Mesenchymal stem cell (in vitro differentiated cells and primary cell): ENCODE results near the gene ZSCAN1.

Experiments used
- DNase-seq: peaks from one replicate; pipeline ENCODE4 v3.0.0-alpha.2; 2013
- H2AFZ ChIP-seq: one replicate; pipeline ENCODE4 v1.6.1; 2013; ENCODE audit warnings: low read depth, mild to moderate bottlenecking, control low read depth, inconsistent platforms, low read length, moderate library complexity
- H2AK5ac ChIP-seq: 2 replicates; pipeline ENCODE4 v1.6.1; 2013; ENCODE audit warnings: low read length, moderate library complexity, mild to moderate bottlenecking, inconsistent platforms; ENCODE audit not compliant: severe bottlenecking
- H2BK120ac ChIP-seq: one replicate; pipeline ENCODE4 v1.6.1; 2013; ENCODE audit warnings: low read depth, mild to moderate bottlenecking, inconsistent platforms, low read length, moderate library complexity
- H2BK12ac ChIP-seq, 2 experiments: one replicate each; pipeline ENCODE4 v1.6.1; 2013; ENCODE audit warnings: inconsistent platforms in 2 of 2, low read length in 2 of 2, mild to moderate bottlenecking in 2 of 2, moderate library complexity in 2 of 2, control low read depth in 1 of 2
- H2BK15ac ChIP-seq: one replicate; pipeline ENCODE4 v1.6.1; 2013; ENCODE audit warnings: mild to moderate bottlenecking, low read depth, inconsistent platforms; ENCODE audit not compliant: poor library complexity, severe bottlenecking
- H2BK5ac ChIP-seq: 2 replicates; pipeline ENCODE4 v1.6.1; 2013; ENCODE audit warnings: low read depth, mild to moderate bottlenecking, low read length, control low read depth, inconsistent platforms; ENCODE audit not compliant: poor library complexity, severe bottlenecking
- H3K14ac ChIP-seq, 2 experiments: one replicate each; pipeline ENCODE4 v1.6.1; 2013; ENCODE audit warnings: inconsistent platforms in 2 of 2, low read length in 2 of 2, control low read depth in 1 of 2, mild to moderate bottlenecking in 1 of 2, moderate library complexity in 1 of 2
- H3K18ac ChIP-seq, 2 experiments: one replicate each; pipeline ENCODE4 v1.6.1; 2013; ENCODE audit warnings: inconsistent platforms in 2 of 2, low read length in 2 of 2, control low read depth in 1 of 2, low read depth in 1 of 2, mild to moderate bottlenecking in 1 of 2
- H3K23ac ChIP-seq, 2 experiments: one replicate each; pipeline ENCODE4 v1.6.1; 2013; ENCODE audit warnings: inconsistent platforms in 2 of 2, low read length in 2 of 2, mild to moderate bottlenecking in 2 of 2, moderate library complexity in 2 of 2, control low read depth in 1 of 2
- H3K27ac ChIP-seq: 2 replicates; pipeline ENCODE4 v1.5.1; 2013; ENCODE audit warnings: mild to moderate bottlenecking, moderate library complexity, low read length, control low read depth, inconsistent platforms; ENCODE audit not compliant: poor library complexity, severe bottlenecking
- H3K27me3 ChIP-seq, 2 experiments: 2 replicates each; pipeline versions ENCODE4 v1.6.1 to v1.7.0; 2013; ENCODE audit warnings: low read length in 2 of 2, mild to moderate bottlenecking in 2 of 2, moderate library complexity in 2 of 2, control low read depth in 1 of 2, inconsistent platforms in 1 of 2; ENCODE audit not compliant: control insufficient read depth in 1 of 2, insufficient read depth in 1 of 2
- H3K36me3 ChIP-seq, 2 experiments: 2 replicates each; pipeline versions ENCODE4 v1.6.1 to v1.7.0; 2013; ENCODE audit warnings: low read length in 2 of 2, control low read depth in 1 of 2, inconsistent platforms in 1 of 2, low read depth in 1 of 2, mild to moderate bottlenecking in 1 of 2; ENCODE audit not compliant: insufficient read depth in 2 of 2, control insufficient read depth in 1 of 2
- H3K4ac ChIP-seq, 2 experiments: one replicate each; pipeline ENCODE4 v1.6.1; 2013; ENCODE audit warnings: inconsistent platforms in 2 of 2, low read length in 2 of 2, mild to moderate bottlenecking in 2 of 2, moderate library complexity in 2 of 2, control low read depth in 1 of 2, low read depth in 1 of 2
- H3K4me1 ChIP-seq: 2 replicates; pipeline ENCODE4 v1.6.1; 2013; ENCODE audit warnings: low read depth, low read length, control low read depth; ENCODE audit not compliant: control insufficient read depth, insufficient read depth
- H3K4me2 ChIP-seq: 2 replicates; pipeline ENCODE4 v1.6.1; 2013; ENCODE audit warnings: low read length, mild to moderate bottlenecking, inconsistent platforms; ENCODE audit not compliant: poor library complexity, severe bottlenecking
- H3K4me3 ChIP-seq, 2 experiments: 2 replicates each; pipeline versions ENCODE4 v1.5.1 to v1.7.0; 2013; ENCODE audit warnings: low read length in 2 of 2, mild to moderate bottlenecking in 2 of 2, control low read depth in 1 of 2, low read depth in 1 of 2; ENCODE audit not compliant: insufficient read depth in 1 of 2
- H3K79me1 ChIP-seq: replicated peaks from 2 replicates; pipeline ENCODE4 v1.6.1; 2013; ENCODE audit warnings: mild to moderate bottlenecking, control low read depth, low read length, inconsistent platforms; ENCODE audit not compliant: poor library complexity, severe bottlenecking
- H3K9ac ChIP-seq: 2 replicates; pipeline ENCODE4 v1.7.0; 2013; ENCODE audit warnings: mild to moderate bottlenecking, low read length, moderate library complexity
- H3K9me3 ChIP-seq: 2 replicates; pipeline ENCODE4 v1.7.0; 2013; ENCODE audit warnings: mild to moderate bottlenecking, low read length; ENCODE audit not compliant: control insufficient read depth
- H4K8ac ChIP-seq: one replicate; pipeline ENCODE4 v1.6.1; 2013; ENCODE audit warnings: inconsistent platforms, mild to moderate bottlenecking, low read length, moderate library complexity
- H4K91ac ChIP-seq: one replicate; pipeline ENCODE4 v1.6.1; 2013; ENCODE audit warnings: mild to moderate bottlenecking, low read length, inconsistent platforms
- WGBS: methylation state at CpG from one replicate; pipeline ENCODE4 v1.1.7; 2013; ENCODE audit warnings: mixed read lengths; 5-methylcytosine and 5-hydroxymethylcytosine counted together

The ZSCAN1 gene

GRCh38 chr19:58020129-58020528, 13.7 kb upstream of the ZSCAN1 start:
- Histone ChIP-seq H3K9me3 (peaks cover 27% of the 10 kb centered on the region), H3K36me3 (no peaks in the 10 kb centered on the region), H3K4me3 (no peak overlapping the region), H2AK5ac (no peak overlapping the region), H3K79me1 (no peaks in the 10 kb centered on the region), H3K4me1 (no peaks in the 10 kb centered on the region), H4K91ac (no peak overlapping the region), H3K9ac (no peak overlapping the region), H3K27ac (no peak overlapping the region), H2BK12ac (no peak overlapping the region), H3K18ac (no peak overlapping the region), H3K23ac (no peak overlapping the region), H3K14ac (no peak overlapping the region), H2AFZ (no peak overlapping the region), H3K4ac (no peak overlapping the region), H4K8ac (no peak overlapping the region), H2BK120ac (no peak overlapping the region), H2BK15ac (no peak overlapping the region), H3K4me2 (no peak overlapping the region), H3K27me3 (no peaks in the 10 kb centered on the region), H2BK5ac (no peak overlapping the region)
- DNase-seq = no peak
- 66% methylated on average over 7 of the region's 7 CpGs for WGBS

- no peak overlapping the region for H2BK12ac ChIP-seq
- DNase-seq = peak; percentile 23
- H2BK5ac ChIP-seq = no peak overlapping the region
- H3K27me3 ChIP-seq = no peaks in the 10 kb centered on the region
- no peak overlapping the region for H4K91ac ChIP-seq
- no peak overlapping the region for H2BK15ac ChIP-seq
- no peak overlapping the region for H3K4me3 ChIP-seq
- no peak overlapping the region for H3K9ac ChIP-seq
- no peak overlapping the region for H3K23ac ChIP-seq
- H2BK120ac ChIP-seq = no peak overlapping the region
- H3K79me1 ChIP-seq = no peaks in the 10 kb centered on the region
- no peak overlapping the region for H3K4ac ChIP-seq
- no peak overlapping the region for H4K8ac ChIP-seq
- WGBS = 70% methylated on average over 27 of the region's 30 CpGs
- H3K4me1 ChIP-seq = no peaks in the 10 kb centered on the region
- H3K14ac ChIP-seq = no peak overlapping the region
- H2AK5ac ChIP-seq = no peak overlapping the region
- no peak overlapping the region for H3K18ac ChIP-seq
- H2AFZ ChIP-seq = no peak overlapping the region
- no peak overlapping the region for H3K4me2 ChIP-seq
- H3K27ac ChIP-seq = no peak overlapping the region
- H3K9me3 ChIP-seq = peaks cover 20% of the 10 kb centered on the region
- H3K36me3 ChIP-seq = no peaks in the 10 kb centered on the region
These were observed 12.1 kb upstream of the ZSCAN1 start for GRCh38 chr19:58021541-58022282.

DNA sequence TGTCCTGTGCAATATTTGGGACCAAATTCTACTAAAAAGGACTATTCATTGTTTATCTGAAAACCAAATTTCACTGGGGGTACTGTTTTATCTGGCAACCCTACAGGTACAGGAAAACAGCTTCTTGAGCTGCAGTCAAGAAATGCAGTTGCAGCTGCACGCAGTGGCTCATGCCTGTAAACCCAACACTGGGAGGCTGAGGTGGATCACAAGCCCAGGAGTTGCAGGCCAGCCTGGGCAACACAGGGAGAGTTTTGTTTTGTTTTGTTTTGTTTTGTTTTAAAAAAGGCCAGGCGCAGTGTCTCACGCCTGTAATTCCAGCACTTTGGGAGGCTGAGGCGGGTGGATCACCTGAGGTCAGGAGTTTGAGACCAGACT, 11.6 kb upstream of the ZSCAN1 start:
- Histone ChIP-seq H2BK12ac (no peak overlapping the region), H3K23ac (no peak overlapping the region), H3K27me3 (no peaks in the 10 kb centered on the region), H3K4me2 (no peak overlapping the region), H3K18ac (no peak overlapping the region), H3K4ac (no peak overlapping the region), H3K4me1 (no peaks in the 10 kb centered on the region), H2BK120ac (no peak overlapping the region), H3K36me3 (no peaks in the 10 kb centered on the region), H2BK5ac (no peak overlapping the region), H2BK15ac (no peak overlapping the region), H3K9me3 (peaks cover 15% of the 10 kb centered on the region), H3K9ac (no peak overlapping the region), H2AK5ac (no peak overlapping the region), H3K14ac (no peak overlapping the region), H3K27ac (no peak overlapping the region), H3K4me3 (no peak overlapping the region), H4K91ac (no peak overlapping the region), H4K8ac (no peak overlapping the region), H3K79me1 (no peaks in the 10 kb centered on the region), H2AFZ (no peak overlapping the region)
- WGBS = 82% methylated on average over 4 of the region's 4 CpGs
- no peak for DNase-seq

DNA sequence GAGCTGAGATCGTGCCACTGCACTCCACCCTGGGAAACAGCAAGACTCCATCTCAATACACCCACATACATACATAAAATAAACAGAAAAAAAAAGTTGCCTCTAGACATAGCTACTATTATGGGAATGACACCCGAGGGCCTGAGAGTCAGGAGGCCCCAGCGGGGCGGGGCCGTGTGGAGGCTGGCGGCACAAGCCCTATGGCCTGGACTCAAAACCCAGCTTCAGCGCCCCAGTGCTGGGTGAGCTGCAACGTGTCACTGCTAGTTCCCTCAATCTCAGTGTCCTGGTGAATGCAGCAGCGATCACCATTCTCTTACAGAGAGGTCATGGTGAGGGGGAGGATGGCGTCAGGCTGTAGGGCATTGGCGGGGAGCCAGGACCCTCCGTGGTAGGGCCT, 9.2 kb upstream of the ZSCAN1 start:
- Histone ChIP-seq H3K23ac (no peak overlapping the region), H3K18ac (no peak overlapping the region), H2BK120ac (no peak overlapping the region), H2BK5ac (no peak overlapping the region), H4K8ac (no peak overlapping the region), H3K9ac (no peak overlapping the region), H2AK5ac (no peak overlapping the region), H4K91ac (no peak overlapping the region), H3K27ac (no peak overlapping the region), H3K79me1 (no peaks in the 10 kb centered on the region), H2AFZ (no peak overlapping the region), H3K4me3 (no peak overlapping the region), H3K14ac (no peak overlapping the region), H2BK12ac (no peak overlapping the region), H2BK15ac (no peak overlapping the region), H3K4ac (no peak overlapping the region), H3K27me3 (no peaks in the 10 kb centered on the region), H3K4me1 (no peaks in the 10 kb centered on the region), H3K9me3 (peaks cover 18% of the 10 kb centered on the region), H3K36me3 (no peaks in the 10 kb centered on the region), H3K4me2 (no peak overlapping the region)
- WGBS = 83% methylated on average over 12 of the region's 12 CpGs
- no peak for DNase-seq
